NCI-H226 (cell line): ENCODE data around the gene SLC7A6.

Experiments
- DNase-seq: peaks from one replicate; pipeline ENCODE4 v3.0.0-alpha.2; 2015

SLC7A6 gene

DNA sequence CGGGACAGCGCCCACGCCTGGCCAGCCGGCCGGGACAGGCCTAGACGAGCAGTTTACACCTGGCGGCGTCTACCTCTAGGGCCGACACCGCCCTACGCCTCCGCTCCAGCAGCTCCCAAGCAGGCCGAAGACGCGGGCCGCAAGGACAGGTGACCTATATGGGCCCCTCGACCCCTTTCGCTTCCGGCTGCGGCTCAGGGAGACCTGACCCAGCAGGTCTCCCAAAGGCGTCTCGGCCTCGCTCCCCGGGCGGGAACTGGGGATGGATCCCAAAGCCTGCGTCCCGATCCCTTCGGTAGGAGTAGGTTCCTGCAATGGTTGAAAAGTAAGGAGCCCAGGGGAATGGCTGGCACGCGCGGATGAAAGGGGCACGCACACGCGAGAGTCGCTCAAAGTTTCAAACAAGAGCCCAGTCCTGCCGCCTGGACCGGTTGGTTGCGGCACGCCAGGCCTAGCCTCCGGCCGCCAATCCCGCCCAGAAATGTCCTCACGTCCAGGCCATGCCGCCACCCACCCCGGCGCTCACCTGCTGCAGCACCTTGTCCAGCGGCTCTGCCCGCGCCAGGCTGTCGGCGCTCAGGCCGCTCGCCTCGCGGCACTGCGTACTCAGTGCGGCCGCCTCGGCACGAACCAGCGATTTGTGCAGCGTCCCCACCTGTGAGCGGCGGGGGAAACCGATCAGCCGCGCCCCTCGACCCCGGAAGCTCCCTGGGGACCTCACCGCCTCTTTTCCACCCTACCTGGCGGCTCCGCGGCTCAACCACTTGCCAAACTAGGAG lies 29.0 kb upstream of the SLC7A6 start:
- peak; percentile 12 for DNase-seq

DNA sequence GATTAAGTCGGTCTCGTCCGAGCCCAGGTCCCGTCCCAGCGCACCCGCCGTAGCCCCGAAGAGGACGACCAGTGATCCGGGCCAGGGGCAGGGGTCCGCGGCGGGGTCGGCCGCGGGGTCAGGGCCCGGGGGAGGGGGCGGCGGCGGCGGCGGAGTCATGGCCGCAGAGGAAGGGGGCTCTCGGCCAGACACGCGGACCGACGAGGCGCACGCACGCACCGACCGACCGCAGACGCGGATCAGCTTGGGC lies 28.5 kb upstream of the SLC7A6 start, which contains the start of gene ESRP2:
Gene ESRP2, minus strand, starts transcription at position 241 of the 250 bp plus-strand sequence. Its CDS starts 82 bp downstream, at position 159.
- DNase-seq: no peak

DNA sequence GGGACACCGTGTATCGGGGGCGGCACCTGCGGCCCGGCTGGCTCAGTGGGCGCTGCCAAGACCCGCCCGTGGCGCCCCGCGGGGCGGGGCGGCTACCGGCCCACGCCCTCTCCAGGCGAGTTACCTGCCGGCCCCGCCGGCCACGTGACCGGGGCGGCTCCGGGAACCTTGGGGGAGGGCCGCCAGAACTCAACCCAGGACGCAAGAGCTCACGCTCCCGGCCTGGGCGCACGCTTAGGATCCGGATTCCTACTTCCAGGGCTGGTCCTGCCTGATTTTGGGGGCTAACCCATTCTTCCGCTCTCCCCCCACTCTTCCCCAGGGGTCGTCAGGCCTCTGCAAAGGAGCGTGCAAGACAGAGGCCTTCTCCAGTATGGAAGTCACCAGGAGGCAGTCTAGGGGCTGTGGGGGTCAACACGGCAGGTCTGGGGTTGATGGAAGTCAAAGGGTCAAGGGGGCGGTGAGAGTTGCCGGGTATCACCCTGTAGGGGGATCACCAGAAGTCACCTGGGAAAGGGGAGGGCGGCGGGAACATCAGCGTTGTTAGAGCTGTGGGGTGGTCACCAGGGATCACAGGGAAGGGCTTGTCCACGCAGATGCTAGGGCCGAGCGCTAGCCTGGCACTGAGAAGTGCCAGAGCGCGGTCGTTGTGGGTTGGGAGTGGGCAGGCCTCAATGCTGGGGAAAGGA lies 28.0 kb upstream of the SLC7A6 start:
- peak; percentile 89 for DNase-seq

DNA sequence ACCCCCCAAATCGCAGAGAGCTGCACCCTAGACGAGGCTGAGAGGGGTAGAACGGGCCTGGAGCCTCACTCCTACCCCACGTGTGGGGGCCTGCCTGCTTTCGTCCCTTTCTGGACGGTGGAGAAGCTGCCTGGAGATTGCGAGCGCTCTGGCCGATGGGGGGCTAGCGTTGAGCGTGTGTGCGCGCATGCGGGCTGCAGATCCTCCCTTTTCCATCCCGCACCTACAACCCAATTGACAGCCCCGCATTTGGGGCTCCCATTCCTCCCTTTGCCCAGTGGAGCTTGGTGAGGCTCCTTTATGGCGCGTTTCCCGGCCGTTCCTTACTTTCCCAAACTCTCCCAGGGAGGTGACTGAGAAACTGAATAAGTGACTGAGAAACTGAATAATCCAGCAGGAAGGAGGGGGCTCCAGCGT lies 27.5 kb upstream of the SLC7A6 start:
- DNase-seq: peak; percentile 24

DNA sequence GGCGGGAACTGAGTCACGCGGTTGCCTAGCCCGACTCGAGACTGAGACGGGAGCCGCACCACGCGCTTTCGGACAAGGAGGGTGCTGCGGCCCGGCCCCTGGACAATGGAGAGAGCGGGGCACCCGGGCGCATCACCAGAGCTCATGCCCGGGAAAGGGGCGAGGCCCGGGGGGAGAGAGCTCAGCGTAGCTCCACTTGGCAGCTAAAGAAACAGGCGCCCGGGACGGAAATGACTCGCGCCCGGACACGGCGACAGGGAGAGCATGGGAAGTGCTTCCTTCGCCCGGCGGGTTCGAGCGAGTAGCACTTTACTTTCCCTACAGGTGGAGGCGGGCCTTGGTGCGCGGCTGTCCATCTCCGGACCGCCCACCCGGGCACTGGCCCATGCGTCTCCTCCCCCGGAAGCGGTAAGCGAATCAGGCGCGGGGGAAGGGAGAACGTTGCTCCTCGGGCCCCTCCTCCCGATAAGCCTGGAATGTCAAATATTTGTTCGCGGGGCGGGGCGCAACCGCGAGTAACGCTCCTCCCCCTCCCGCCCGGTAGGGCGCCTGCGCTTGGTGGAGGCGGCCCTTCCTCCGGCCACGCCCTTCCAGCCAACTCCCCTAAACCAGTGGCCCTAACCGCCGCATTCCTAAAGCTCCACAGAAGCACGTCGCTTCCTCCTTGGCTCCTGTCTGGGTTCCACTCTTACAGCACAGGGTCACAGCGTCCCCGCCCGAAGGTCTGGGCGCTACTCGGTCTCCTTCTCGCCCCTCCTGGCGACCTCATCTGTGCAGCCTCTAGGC lies 26.9 kb upstream of the SLC7A6 start:
- DNase-seq: peak; percentile 95

DNA sequence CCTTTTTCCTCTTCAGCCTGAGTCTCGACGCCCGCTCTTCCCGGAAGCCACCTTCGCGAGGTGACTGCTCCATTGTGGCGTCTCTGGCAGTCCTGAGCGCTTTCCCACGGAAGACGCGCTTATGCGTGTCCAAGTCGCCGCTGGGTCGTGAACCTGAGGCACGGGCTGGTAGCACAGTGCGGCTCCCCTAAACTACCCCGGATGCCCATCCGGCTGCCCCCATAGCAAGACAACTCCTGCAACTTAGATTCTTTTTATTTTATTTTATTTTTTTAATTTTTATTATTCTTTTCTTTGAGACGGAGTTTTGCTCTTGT lies 26.3 kb upstream of the SLC7A6 start:
- DNase-seq: no peak

DNA sequence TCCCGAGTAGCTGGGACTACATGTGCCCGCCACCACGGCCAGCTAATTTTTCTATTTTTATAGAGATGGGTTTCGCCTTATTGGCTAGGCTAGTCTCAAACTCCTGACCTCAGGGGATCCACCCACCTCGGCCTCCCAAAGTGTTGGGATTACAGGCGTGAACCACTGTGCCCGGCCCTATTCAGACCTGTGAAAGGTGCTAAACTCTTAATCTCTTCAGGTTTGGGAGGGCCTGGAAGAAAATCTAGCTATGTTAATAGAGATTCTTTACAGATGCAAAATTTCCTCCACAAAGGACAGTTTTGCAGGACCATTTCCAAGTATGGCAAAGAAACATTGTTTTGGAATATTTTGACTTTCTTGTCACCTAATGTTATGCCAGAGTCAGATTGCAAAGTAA lies 22.2 kb upstream of the SLC7A6 start:
- no peak for DNase-seq

DNA sequence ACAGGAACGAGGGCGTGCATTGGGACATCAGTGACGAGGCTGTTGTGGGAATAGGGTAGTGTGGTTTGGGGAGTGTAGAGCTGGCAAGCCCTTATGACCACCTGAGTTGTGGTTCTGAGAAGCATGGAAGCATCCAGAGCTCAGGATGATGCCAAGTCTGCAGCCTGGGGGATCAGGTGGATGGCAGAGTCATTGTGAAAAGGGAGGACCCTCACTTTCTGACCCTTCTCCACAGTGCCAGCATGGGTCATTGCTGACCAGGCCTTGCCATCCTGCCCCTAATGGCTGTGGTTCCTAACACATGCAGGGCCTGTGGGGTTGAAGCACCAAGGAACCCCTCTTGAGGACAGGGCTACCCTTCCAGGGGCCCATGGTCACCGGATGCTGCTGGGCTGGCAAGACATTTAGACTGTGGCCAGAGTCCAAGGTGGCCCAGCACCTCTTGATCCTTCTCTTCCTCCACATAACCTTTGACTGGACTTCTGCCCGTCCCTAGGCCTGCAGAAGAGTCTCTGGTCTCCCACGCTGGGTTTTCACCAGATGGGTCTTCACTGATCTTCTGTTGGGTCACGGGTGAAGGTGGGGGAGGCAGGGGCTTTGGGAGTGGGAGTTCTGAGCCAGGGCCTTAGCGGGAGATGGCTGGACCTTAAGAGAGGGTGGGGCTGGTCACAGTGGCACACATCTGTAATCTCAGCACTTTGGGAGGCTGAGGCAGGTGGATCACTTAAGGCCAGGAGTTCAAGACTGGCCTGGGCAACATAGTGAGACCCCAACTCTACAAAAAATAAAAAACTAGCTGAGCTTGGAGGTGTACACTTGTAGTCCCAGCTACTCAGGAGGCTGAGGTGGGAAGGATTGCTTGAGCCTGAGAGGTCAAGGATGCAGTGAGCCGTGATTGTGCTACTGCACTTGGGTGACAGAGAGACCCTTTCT lies 21.1 kb upstream of the SLC7A6 start:
- DNase-seq: no peak

DNA sequence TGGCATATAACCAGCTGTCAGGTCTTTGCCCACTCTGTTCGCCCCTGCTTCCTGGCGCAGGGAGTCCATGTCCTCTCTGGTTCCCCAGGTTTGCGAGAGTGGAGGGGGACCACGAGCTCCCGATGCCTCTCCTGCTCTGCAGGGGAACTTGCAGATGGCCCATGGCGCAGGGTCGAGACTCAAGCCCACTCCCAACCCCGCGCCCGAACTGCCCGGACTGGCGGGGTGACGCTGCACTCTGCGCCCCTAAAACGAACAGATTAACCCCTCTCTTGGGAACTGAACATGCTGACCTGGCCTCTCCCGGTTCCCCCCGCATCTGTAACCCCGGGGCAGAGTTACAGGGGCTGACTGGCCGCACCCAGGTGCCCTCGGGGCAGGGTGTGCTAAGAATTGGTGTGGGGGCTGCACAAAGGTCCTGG lies 19.8 kb upstream of the SLC7A6 start:
- DNase-seq: no peak

DNA sequence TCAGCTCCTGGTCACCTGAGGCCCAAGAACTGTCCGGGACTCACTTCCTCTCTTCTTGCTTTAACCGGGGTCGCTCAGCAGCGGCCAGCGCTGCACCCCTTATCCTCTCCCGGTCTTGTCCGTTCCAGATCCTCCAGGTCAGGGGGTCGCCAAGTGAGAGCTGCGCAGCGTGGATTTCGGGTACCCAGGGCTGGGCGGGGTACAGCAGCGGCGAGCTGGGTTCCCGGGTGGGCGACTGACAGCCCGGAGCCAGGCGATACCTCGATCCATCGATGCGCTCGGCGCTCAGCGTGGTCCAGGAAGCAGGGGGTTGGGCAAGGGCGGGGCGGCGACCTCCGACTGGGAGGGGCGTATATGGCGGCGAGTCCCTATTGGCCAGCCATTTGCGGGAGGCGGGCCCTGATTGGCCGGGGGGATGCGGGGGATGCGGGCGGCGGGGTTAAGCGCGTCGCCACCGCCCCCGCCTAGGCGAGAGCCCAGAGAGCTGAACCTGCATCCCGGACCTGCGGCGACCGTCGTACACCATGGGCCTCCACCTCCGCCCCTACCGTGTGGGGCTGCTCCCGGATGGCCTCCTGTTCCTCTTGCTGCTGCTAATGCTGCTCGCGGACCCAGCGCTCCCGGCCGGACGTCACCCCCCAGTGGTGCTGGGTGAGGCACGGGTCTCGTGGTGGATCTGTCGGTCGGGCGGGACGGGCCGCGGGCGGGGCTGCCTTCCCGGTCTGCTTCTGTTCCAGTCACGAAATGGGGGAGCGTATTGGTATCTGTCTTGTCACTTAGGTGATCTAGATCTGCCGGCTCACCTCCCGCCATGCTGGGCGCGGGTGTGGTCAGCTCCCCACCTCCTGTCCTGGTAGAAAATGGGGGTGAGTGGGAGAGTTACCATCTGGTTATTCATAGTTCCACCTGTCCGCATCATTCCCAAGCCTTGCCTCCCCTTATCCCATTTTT lies 19.1 kb upstream of the SLC7A6 start, which contains the start of gene PLA2G15:
Gene PLA2G15, plus strand, starts transcription at position 471 of the 951 bp plus-strand sequence. Its CDS starts 54 bp downstream, at position 525.
- DNase-seq: peak; percentile 84

DNA sequence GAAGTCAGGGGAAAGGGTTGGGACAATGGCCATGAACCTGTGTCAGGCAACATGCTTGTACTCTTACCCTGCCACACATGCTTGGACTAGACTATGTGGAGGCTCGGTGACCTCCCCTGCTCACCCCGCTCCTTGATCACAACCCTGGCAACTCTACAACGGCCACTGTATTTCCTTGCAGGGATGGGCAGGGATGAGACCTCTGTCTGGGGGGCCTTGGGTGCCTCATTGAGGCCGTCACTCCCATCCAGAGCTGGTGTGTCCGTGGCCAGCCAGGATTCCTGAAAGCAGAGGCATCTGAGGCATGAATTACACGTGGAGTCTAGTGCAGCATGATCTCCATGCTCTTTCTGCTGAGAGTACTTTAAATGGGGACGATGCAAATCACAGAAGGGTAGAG lies 18.2 kb upstream of the SLC7A6 start:
- no peak for DNase-seq

DNA sequence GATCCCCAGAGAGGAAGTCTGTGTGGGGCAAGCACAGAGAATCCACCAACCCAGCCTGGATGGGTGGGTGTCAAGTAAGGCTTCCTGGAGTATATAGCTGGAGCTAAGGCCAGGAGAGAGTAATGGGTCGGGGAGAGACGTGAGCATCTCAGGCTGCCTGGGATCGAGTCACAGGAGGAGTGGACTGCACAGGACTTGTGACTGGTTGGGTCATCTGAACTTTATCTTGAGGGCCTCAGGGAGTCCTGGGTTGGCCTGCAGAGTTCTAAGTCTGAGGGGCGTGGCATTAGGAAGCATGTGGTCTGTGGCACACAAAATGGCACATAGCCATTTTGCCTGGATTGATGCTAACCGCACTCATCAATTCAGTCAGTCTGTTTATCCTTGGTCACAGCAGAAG lies 17.7 kb upstream of the SLC7A6 start:
- no peak for DNase-seq

DNA sequence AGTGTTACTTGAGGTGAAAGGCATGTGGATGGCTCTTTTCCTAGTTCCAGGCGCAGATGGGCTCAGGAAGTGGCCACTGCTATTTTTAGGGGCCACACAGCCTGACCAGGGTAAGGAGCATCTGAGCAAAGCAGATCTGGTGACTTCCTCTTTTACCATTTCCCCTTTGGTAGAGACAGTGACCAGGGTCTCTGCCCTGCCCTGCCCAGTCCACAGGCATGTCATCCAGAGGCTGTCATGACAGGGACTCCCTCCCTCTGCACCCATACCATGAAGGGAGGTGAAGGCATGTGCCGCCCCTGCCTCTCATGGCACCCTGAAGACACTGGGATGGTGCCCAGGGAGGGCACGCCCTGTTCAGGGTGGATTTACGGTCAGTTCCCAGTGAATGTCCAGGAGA lies 16.9 kb upstream of the SLC7A6 start:
- DNase-seq: no peak

DNA sequence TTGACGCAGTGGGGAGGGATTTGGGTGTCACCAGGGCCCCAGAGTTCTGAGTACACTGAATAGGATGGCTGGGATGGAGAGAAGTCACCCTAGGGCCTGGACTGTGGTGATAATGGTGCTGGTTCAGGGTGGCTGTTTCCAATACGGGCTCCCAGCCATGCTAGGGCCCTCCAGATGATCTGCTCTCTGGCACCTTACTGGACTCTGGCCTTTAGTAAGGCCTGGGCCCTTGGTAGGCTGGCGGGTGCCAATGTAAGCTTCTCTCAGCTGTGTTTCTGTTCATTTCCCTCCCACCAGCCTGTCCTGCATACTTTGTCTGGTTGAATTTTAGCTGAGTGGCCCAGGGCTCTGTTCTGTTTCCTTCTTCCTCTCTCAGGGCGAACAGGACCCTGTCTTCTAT lies 16.4 kb upstream of the SLC7A6 start:
- no peak for DNase-seq

DNA sequence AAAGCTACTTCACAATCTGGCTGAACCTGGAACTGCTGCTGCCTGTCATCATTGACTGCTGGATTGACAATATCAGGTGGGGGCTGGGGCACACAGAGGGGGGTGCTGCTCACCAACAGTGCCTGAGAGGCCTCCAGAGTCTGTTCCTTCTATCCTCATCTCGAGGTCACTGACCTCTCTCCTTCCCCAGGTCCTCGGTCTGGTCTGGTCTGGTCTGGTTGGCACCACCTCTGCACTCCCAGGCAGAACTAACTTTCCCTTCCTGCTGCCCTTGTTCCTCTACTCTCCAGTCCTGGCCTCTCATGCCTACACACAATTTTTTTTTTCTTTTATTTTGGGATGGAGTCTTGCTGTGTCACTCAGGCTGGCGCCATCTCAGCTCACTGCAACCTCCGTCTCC lies 15.0 kb upstream of the SLC7A6 start:
- DNase-seq: no peak

DNA sequence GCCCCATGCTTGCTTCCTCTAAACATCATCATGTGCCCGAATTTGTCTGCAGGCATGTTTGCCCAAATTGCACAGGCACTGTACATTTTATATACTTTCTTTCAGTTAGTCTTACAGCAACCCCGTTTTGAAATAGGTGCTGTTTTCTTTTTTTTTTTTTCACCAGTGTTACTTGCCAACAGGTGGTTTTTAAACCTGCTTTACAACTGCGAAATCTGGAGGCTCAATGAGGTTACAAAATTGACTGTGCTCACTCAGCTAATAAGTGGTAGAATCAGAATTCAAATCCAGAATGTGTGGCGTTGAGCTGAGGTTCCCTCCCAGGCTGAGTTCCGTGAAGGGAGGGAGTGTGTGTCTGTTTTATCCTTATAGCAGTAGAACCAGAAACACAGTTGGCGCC lies 13.4 kb upstream of the SLC7A6 start:
- no peak for DNase-seq

DNA sequence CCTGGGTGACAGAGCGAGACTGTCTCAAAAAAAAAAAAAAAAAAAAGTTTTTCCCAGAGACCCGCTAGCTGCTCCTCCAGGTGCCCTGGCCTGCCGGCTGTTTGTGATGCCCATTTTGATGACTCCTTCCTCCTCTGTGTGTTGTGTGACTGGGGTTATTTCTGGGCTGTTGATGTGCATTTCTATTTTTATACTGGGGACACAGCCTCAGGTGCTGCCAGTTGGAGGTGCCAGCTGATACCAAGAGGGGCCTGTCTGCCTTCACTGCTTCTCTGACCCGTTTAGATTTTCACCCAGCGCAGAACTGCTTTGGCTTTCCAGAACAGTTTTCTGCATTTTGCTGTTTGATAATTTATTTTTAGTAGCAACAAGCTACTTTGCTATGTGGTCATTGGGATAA lies 12.5 kb upstream of the SLC7A6 start:
- DNase-seq: no peak

DNA sequence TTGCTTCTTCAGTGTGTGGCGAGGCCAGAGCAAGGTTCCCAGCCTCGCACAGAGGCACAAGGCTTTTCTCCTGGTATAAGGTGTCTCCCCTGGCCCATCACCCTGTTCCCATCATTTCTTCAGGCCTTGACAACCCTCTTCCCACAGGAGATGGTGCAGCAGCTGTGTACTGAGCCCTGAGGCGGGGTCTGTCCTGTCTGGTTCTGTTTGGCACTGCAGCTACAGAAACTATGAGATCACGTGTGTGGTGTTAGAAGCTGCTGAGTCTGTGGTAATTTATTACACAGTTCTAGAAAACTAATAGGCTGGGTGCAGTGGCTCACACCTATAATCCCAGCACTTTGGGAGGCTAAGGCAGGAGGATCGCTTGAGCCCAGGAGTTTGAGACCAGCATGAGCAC lies 11.9 kb upstream of the SLC7A6 start:
- DNase-seq: no peak

DNA sequence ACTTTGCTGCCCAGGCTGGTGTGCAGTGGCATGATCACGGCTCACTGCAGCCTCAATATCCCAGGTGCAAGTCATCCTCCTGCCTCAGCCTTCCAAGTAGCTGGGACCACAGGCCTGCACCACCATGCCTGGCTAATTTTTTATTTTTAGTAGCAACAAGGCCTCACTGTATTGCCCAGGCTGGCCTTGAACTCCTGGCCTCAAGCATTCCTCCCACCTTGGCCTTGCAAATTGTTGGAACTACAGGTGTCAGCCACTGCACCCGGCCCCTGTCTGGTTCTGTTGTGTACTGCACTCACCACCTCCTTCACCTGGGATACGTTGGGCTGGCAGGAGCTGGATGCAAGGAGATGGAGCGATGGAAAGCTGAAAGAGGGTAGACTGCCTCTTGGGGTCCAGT lies 10.6 kb upstream of the SLC7A6 start:
- DNase-seq: no peak

DNA sequence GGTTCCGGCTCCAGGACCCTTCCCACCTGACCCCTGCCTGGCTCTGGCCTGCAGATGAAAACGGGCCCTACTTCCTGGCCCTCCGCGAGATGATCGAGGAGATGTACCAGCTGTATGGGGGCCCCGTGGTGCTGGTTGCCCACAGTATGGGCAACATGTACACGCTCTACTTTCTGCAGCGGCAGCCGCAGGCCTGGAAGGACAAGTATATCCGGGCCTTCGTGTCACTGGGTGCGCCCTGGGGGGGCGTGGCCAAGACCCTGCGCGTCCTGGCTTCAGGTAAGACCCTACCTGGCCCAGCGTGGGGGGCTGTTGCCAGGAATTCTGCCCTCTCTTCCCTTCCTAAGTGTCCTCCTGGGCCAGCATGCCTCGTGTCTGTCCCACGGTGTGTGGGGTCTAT lies 8.6 kb upstream of the SLC7A6 start:
- DNase-seq: no peak

DNA sequence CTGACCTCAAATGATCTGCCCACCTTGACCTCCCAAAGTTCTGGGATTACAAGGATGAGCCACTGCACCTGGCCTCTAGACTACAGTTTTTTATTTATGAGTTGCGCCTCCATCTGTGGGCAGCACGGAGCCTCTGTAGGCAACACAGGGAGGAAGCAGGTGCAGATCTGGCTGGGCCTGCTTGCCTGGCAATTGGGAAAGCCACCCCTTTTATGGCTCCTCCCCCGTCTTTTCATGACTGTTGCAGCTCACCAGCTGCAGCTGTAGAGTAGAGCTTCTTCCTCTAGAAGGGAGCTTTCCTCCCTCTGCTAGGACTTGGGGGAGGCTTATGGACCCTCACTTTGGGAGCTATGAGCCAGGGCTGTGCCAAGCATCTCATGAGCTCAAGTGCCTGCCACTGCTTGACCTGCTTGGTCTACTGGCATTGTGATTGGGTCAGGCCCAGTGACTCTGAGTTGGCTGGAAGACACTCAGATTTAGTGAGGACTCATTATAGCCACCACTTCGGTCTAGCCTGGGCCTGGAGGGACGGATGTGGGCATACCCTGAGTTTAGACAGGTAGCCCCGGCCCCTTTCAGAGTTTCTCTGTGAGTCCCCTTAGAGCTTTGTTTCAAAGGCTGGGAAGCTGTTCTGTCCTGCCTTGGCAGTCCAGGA lies 6.9 kb upstream of the SLC7A6 start:
- no peak for DNase-seq
